Measurements from ENCODE around the gene CASQ2. TPM values are rescaled to one million over a fixed set of nuclear protein-coding genes. Genes with fewer than 3 reads are reported as not detected.

CASQ2 gene
- total RNA-seq, 1 donor from 2014 or later, result 0.11 TPM

- no peak overlapping the region for H3K4me2 ChIP-seq (ENCODE audit: low read length)
- no peak for TF ChIP-seq EZH2 (IDR thresholded peaks at IDR 0.05; ENCODE audit: insufficient read depth, low read length)
- TF ChIP-seq, protein P1, sequence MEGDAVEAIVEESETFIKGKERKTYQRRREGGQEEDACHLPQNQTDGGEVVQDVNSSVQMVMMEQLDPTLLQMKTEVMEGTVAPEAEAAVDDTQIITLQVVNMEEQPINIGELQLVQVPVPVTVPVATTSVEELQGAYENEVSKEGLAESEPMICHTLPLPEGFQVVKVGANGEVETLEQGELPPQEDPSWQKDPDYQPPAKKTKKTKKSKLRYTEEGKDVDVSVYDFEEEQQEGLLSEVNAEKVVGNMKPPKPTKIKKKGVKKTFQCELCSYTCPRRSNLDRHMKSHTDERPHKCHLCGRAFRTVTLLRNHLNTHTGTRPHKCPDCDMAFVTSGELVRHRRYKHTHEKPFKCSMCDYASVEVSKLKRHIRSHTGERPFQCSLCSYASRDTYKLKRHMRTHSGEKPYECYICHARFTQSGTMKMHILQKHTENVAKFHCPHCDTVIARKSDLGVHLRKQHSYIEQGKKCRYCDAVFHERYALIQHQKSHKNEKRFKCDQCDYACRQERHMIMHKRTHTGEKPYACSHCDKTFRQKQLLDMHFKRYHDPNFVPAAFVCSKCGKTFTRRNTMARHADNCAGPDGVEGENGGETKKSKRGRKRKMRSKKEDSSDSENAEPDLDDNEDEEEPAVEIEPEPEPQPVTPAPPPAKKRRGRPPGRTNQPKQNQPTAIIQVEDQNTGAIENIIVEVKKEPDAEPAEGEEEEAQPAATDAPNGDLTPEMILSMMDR (IDR thresholded peaks at IDR 0.05; ENCODE audit: insufficient read depth, low read depth, low read length), result no peak
- no peak overlapping the region for H3K27ac ChIP-seq (ENCODE audit: low read depth, low read length)
- Mint-ChIP-seq H3K4me3 (ENCODE audit: unreplicated experiment) (no peak overlapping the region), H3K9me3 (ENCODE audit: unreplicated experiment) (peaks cover 2% of the 10 kb centered on the region), H3K4me1 (ENCODE audit: low read depth, unreplicated experiment) (peaks cover 22% of the 10 kb centered on the region), H3K36me3 (ENCODE audit: low read depth, unreplicated experiment) (peaks cover 1% of the 10 kb centered on the region), H3K27me3 (ENCODE audit: low read depth, unreplicated experiment) (peaks cover 14% of the 10 kb centered on the region), H3K27ac (ENCODE audit: unreplicated experiment) (no peak overlapping the region)
- FAIRE-seq (no peak), DNase-seq (ENCODE audit: low read depth) (no peak)
- no peaks in the 10 kb centered on the region for H3K4me1 ChIP-seq (ENCODE audit: insufficient read depth, low read length)
- H3K9me3 ChIP-seq (ENCODE audit: insufficient read depth, low read depth, low read length), result no peaks in the 10 kb centered on the region
- no peaks in the 10 kb centered on the region for H3K79me2 ChIP-seq (ENCODE audit: insufficient read depth, low read length)
- no peaks in the 10 kb centered on the region for H4K20me1 ChIP-seq (ENCODE audit: insufficient read depth, low read length)
- H3K4me3 ChIP-seq (ENCODE audit: insufficient read depth, low read depth, low read length), result no peak overlapping the region
- H3K36me3 ChIP-seq (ENCODE audit: insufficient read depth, low read length), result no peaks in the 10 kb centered on the region
- no peak overlapping the region for H3K9ac ChIP-seq (ENCODE audit: low read length)
- peaks cover 18% of the 10 kb centered on the region for H3K27me3 ChIP-seq (ENCODE audit: insufficient read depth, low read length)
- no peak overlapping the region for H2AFZ ChIP-seq (ENCODE audit: low read depth, low read length)
Measured at GRCh38 chr1:115710859-115711624, 57.5 kb downstream of the CASQ2 start.

DNA sequence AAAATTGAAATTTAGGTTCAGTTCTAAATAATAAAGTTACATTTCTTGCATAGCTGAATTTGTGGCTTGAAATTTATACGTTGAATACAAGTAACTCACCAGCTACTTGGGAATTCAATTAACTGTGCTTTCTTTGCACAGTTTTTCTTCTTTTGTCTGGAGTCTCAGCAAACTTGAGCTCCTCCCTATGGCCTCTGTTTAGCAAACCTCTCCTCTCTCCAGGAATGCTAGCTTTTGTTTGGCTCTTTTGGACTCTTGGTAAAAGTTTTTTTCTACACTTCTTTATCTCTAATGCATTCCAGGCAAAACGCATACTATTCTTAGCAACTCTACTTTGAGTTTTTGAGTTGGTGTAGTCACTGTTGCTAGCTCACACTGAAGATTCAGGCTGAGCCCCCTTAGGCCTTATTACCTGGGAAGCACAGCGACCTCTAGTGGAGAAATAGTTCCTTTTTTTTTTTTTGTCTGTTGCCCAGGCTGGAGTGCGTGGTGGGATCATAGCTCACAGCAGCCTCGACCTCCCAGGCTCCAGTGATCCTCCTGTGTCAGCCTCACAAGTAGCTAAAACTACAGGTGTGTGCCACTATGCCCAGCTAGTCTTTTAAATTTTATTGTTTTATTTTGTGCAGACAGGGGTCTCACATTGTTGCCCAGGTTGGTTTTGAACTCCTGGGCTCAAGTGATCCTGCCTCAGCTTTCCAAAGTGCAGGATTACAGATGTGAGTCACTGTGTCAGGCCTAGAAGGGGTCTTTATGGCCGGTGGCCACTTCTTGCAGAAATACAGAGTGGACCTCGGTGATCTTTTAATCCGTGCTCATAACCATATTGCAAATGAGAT, 61.7 kb downstream of the CASQ2 start:
- no peaks in the 10 kb centered on the region for H3K36me3 ChIP-seq (ENCODE audit: insufficient read depth, low read length)
- peak; percentile 62 for DNase-seq (ENCODE audit: low read depth)
- H3K4me3 Mint-ChIP-seq (ENCODE audit: unreplicated experiment), result peak overlapping the region; percentile 40
- FAIRE-seq, result no peak
- no peak overlapping the region for H3K4me2 ChIP-seq (ENCODE audit: low read length)
- H4K20me1 ChIP-seq (ENCODE audit: insufficient read depth, low read length), result no peaks in the 10 kb centered on the region
- H3K27ac Mint-ChIP-seq (ENCODE audit: unreplicated experiment), result peak overlapping the region; percentile 77
- TF ChIP-seq EZH2 (IDR thresholded peaks at IDR 0.05; ENCODE audit: insufficient read depth, low read length), result no peak
- TF ChIP-seq, protein P1 (IDR thresholded peaks at IDR 0.05; ENCODE audit: insufficient read depth, low read depth, low read length), result peak; percentile 61
- H3K27me3 ChIP-seq (ENCODE audit: insufficient read depth, low read length), result peaks cover 14% of the 10 kb centered on the region
- H3K9ac ChIP-seq (ENCODE audit: low read length), result no peak overlapping the region
- H3K9me3 ChIP-seq (ENCODE audit: insufficient read depth, low read depth, low read length), result no peaks in the 10 kb centered on the region
- no peak overlapping the region for H3K27ac ChIP-seq (ENCODE audit: low read depth, low read length)
- peaks cover 12% of the 10 kb centered on the region for H3K27me3 Mint-ChIP-seq (ENCODE audit: low read depth, unreplicated experiment)
- no peak overlapping the region for H2AFZ ChIP-seq (ENCODE audit: low read depth, low read length)
- peaks cover 10% of the 10 kb centered on the region for H3K4me1 Mint-ChIP-seq (ENCODE audit: low read depth, unreplicated experiment)
- H3K79me2 ChIP-seq (ENCODE audit: insufficient read depth, low read length), result no peaks in the 10 kb centered on the region
- peaks cover 1% of the 10 kb centered on the region for H3K36me3 Mint-ChIP-seq (ENCODE audit: low read depth, unreplicated experiment)
- H3K4me1 ChIP-seq (ENCODE audit: insufficient read depth, low read length), result no peaks in the 10 kb centered on the region
- H3K9me3 Mint-ChIP-seq (ENCODE audit: unreplicated experiment), result peaks cover 2% of the 10 kb centered on the region
- no peak overlapping the region for H3K4me3 ChIP-seq (ENCODE audit: insufficient read depth, low read depth, low read length)

Measured in astrocyte (in vitro differentiated cells and primary cell).